Vagina (tissue), 2 donors: ENCODE measurements around the gene GSKIP. TPM values are rescaled to one million over a fixed set of nuclear protein-coding genes. Genes with fewer than 3 reads are reported as not detected.

Experiments used
- DNase-seq, 2 donors: peaks; one replicate each; pipeline ENCODE4 v3.0.0-alpha.2; 2017; ENCODE audit errors: extremely low spot score in 2 of 2
- H3K27ac ChIP-seq: fragments of 200-600 bp; sonication (generic); one replicate; pipeline ENCODE4 v1.5.1; 2019
- H3K27me3 ChIP-seq: fragments of 200-600 bp; sonication (generic); one replicate; pipeline ENCODE4 v1.5.1; 2019
- H3K36me3 ChIP-seq, 2 donors: fragments of 200-600 bp; sonication (generic); one replicate each; pipeline ENCODE4 v1.5.1; 2017 to 2019
- H3K4me1 ChIP-seq: fragments of 200-600 bp; sonication (generic); one replicate; pipeline ENCODE4 v1.5.1; 2019
- H3K4me3 ChIP-seq, 2 donors: fragments of 200-600 bp; sonication (generic); 1 replicate in 1 of 2; 2 replicates in 1 of 2; pipeline ENCODE4 v1.5.1; 2016 to 2019
- H3K9me3 ChIP-seq: fragments of 200-600 bp; sonication (generic); one replicate; pipeline ENCODE4 v1.5.1; 2019
- CTCF ChIP-seq, 3 experiments: fragments of 450-650 bp in 2 of 3; fragments of 200-600 bp in 1 of 3; sonication (generic) in 1 of 3; IDR thresholded peaks; one replicate each; pipeline ENCODE4 v1.5.1; 2017 to 2019; ENCODE audit warnings: antibody characterized with exemption in 3 of 3, mild to moderate bottlenecking in 2 of 3, moderate library complexity in 2 of 3
- POLR2A ChIP-seq, 2 donors: fragments of 450-650 bp; IDR thresholded peaks; one replicate each; pipeline ENCODE4 v1.6.1; 2017; ENCODE audit warnings: antibody characterized with exemption in 2 of 2, mild to moderate bottlenecking in 2 of 2, moderate library complexity in 2 of 2
- POLR2AphosphoS5 ChIP-seq, 2 donors: sonication (generic); formaldehyde crosslinking; IDR thresholded peaks; one replicate each; pipeline ENCODE4 v1.9.0; 2017; ENCODE audit warnings: antibody characterized with exemption in 2 of 2, mild to moderate bottlenecking in 2 of 2, low read depth in 1 of 2; ENCODE audit not compliant: insufficient read depth in 1 of 2
- intact Hi-C: fragments of 100-400 bp; cut with DNase I; formaldehyde crosslinking; loops from one replicate; pipeline ENCODE4 v1.15.1; 2023
- total RNA-seq: library from RNA; depleted of rRNA; stranded (reverse); fragments of >200 nt; gene quantifications from one replicate; pipeline ENCODE4 v1.2.3, GENCODE V29; 2016

GSKIP gene
- total RNA-seq, 1 donor from 2014 or later = 8.1 TPM

- H3K27ac ChIP-seq = peak overlapping the region; percentile 97
- no peaks in the 10 kb centered on the region for H3K9me3 ChIP-seq
- no peak for DNase-seq
- H3K4me3 ChIP-seq = peak overlapping the region; percentile 98 to 99
- no peaks in the 10 kb centered on the region for H3K27me3 ChIP-seq
- intact Hi-C loops = loop anchor here (2.0 kb wide), 1 partner anchor 30 kb away; the partner anchor contains the start of gene AK7
- no peaks in the 10 kb centered on the region for H3K36me3 ChIP-seq
- TF ChIP-seq CTCF (IDR thresholded peaks at IDR 0.05) (no peak), POLR2AphosphoS5 (IDR thresholded peaks at IDR 0.05; ENCODE audit: insufficient read depth in 1 of 2, low read depth in 1 of 2) (peak in 1 of 2 donors; percentile 49)
- peaks cover 45% of the 10 kb centered on the region for H3K4me1 ChIP-seq
Measured at GRCh38 chr14:96362071-96362964, 1.0 kb upstream of the GSKIP start.

DNA sequence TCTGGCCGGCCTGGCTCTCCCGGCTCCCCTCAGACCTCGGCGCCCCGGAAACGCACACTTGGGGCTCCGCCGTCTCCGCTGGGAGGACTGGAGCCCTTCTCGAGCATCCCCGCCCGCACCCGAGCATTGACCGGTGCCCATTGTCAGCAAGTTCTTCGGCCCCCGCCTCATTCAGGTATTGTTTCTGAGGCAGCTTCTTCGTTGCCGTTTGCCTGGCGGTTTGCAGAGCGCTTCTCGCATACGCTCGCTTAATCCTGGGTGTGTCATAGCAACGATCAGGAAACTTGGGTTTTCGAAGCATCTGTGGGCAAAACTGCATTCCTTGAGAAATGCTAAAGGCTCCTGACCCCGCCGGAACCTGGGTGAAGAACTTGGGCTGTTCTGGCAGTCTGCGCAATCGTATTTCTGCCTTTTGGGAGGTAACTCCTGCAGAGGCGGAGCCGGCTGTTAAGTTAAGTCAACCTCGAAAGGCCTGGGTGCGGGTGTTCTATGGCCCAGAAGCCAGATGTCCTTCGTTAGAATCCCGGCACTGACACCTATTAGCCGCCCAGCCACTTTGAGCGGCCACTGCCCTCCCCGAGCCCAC lies 518 bp downstream of the GSKIP start:
- H3K27ac ChIP-seq = peak overlapping the region; percentile 97
- DNase-seq = peak in 1 of 2 donors; percentile 88
- intact Hi-C loops = loop anchor here (2.0 kb wide), 1 partner anchor 29 kb away; the partner anchor contains the start of gene AK7

DNA sequence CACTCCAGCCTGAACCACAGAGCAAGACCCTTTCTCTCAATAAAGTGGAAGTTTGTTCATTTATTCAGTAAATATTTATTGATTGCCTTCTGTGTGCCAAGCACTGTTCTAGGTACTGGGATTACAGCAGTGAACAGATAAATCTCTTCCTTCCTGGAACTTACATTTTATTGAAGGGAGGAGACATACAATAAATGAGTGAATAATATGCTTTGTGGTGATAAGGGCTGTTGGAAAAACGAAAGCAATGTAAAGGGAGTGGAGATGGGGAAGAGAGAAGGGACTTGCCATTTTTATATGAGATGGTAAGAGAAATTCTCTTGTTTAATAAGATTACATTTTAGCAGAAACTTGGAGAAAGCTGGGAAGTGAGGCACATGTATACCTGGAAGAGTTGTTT lies 1.6 kb downstream of the GSKIP start:
- Histone ChIP-seq H3K36me3 (no peaks in the 10 kb centered on the region), H3K4me3 (no peak overlapping the region), H3K9me3 (no peaks in the 10 kb centered on the region), H3K27me3 (no peaks in the 10 kb centered on the region), H3K4me1 (peaks cover 38% of the 10 kb centered on the region), H3K27ac (no peak overlapping the region)
- intact Hi-C loops = no loop called here
- DNase-seq = no peak
- TF ChIP-seq POLR2A (IDR thresholded peaks at IDR 0.05) (no peak), CTCF (IDR thresholded peaks at IDR 0.05) (no peak), POLR2AphosphoS5 (IDR thresholded peaks at IDR 0.05; ENCODE audit: insufficient read depth in 1 of 2, low read depth in 1 of 2) (no peak)

More for the DNA sequence above, 518 bp downstream of the GSKIP start:
- no peaks in the 10 kb centered on the region for H3K27me3 ChIP-seq
- peak overlapping the region; percentile 98 to 99 for H3K4me3 ChIP-seq
- no peak for TF ChIP-seq POLR2AphosphoS5 (IDR thresholded peaks at IDR 0.05; ENCODE audit: insufficient read depth in 1 of 2, low read depth in 1 of 2)
- TF ChIP-seq CTCF (IDR thresholded peaks at IDR 0.05) = no peak
- TF ChIP-seq POLR2A (IDR thresholded peaks at IDR 0.05) = no peak
- H3K4me1 ChIP-seq = peaks cover 45% of the 10 kb centered on the region
- H3K9me3 ChIP-seq = no peaks in the 10 kb centered on the region
- H3K36me3 ChIP-seq = no peaks in the 10 kb centered on the region

GRCh38 chr14:96368534-96368933 lies 5.2 kb downstream of the GSKIP start:
- Histone ChIP-seq H3K36me3 (no peaks in the 10 kb centered on the region), H3K27ac (no peak overlapping the region), H3K27me3 (no peaks in the 10 kb centered on the region), H3K4me3 (no peak overlapping the region), H3K9me3 (no peaks in the 10 kb centered on the region), H3K4me1 (peaks cover 21% of the 10 kb centered on the region)
- no peak for TF ChIP-seq POLR2A (IDR thresholded peaks at IDR 0.05)
- no peak for TF ChIP-seq POLR2AphosphoS5 (IDR thresholded peaks at IDR 0.05; ENCODE audit: insufficient read depth in 1 of 2, low read depth in 1 of 2)
- TF ChIP-seq CTCF (IDR thresholded peaks at IDR 0.05) = no peak
- DNase-seq = no peak
- intact Hi-C loops = no loop called here
